T-helper 22 cell (primary cell): ENCODE measurements around the gene EPB41.
"Not testable (repeated sequence)": the region's sequence is repeated elsewhere in the genome, so short reads cannot be mapped to it uniquely, and the experiment has no call there.

Experiments
- DNase-seq: peaks from one replicate; pipeline ENCODE4 v3.0.0-alpha.2; 2020; ENCODE audit warnings: low read depth

The EPB41 gene

DNA sequence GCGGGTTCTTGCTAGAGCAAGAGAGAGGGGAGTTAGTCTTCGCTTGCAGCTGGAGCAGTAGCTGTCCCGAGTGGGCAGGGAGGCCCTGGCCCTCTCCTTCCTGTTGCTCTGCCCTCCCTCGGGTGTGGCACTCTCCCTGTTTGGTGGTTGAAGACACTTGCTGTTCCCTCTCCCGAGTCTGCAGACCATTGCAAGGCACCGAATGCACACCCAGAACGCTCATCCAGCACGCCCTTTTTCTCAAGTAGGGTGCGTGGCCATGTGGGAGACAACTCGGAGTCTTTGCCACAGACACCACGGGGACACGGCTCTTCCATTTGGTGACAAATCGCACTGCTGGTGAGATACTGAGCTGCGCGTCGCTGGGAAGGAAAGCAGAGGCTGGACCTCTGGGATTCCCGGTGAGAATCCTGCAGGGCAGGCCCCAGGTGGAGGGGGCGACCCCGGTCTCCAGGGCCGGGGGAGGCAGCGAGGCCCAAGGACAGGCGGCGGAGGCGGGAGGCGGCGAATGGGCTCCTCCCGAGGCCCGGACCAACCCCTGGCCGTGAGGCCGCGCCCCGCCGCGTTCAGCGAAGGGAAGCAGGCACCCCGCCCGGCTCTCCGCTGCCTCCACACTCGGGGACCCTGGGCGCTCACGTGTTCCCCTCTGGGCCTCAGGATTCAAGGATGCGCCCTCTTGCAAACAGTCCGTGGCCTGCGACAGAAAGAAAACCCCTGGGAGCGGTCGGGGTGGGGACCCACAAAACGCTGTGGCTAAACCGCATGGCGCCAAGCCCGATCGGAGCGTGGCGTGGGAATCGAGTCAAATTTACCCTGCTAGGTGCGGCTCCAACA is 219.7 kb downstream of the EPB41 start:
- DNase-seq = no peak

DNA sequence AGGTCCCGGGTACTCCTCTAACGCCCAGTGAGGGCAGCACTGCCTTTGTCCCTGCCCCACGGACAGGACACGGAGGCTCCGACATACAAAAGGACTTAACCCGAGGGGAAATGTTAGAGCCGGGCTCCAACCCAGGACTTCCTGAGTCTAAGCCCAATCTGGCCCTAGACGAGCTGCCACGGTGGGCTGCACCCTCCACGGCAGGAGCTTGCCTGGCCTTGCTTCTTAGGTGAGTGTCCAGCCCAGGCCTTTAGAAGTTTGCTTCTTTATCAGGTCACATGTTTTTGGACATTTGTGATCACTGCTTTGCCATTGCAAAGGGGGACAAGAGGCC is 220.3 kb downstream of the EPB41 start:
- no peak for DNase-seq

DNA sequence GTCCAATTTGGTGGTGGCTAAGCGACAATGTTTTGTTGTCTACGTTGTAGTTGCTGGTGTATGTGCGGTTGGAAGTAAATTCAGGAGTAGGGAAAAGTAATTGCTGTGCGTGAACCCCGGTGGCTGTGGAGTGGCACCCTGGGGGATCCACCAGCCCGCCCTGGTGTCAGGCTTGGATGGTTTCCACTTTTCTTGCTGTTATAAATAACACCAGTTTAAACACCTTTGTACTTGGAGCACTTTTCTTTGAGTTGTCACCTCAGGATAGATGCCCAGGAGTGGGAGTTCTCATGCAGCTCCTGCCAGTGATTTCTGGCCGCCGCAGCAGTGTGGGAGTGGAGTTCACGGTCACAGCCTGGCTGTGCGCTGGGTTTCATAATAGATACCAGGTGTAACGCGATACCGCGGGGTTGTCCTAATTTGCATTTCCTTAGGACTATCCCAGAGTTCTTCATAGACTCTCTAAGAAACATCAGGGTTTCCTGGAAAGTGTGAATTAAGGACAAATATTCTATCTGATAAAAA is 222.1 kb downstream of the EPB41 start:
- no peak for DNase-seq

- no peak for DNase-seq
Measured at GRCh38 chr1:29142714-29143113, 228.3 kb downstream of the EPB41 start.

- DNase-seq = no peak
Measured at GRCh38 chr1:29144178-29144577, 229.8 kb downstream of the EPB41 start.

DNA sequence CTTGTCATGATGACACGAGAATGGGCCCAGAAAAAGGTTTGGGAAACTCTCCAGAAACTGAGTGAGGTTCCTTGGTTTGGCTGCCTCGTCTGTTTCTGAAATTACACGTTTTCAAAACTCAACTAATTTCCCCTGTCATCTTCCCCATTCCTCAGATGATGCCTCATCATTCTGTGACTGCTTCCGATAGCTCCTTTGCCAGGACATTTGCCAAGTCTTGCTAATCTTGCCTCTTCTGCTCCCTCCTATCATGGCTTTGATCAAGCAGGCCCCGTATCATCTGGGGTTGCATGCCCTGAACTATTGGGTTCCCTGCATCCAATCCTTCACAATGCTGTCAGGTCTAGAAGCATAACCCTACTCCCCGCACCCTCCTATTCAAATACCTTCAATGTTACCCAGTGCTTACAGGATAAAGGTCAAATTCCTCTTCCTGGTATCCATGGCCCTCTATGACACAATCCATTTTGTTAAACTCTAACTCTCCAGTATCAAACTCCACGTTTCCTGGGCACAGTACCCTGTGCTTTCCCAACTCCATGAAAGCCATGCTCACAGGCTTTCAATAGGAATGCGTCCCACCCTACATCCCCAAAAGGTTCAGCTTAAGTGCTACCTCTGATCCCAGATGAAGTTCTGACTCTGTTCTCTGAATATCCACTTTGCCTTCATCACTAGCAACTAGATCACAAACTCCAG is 231.5 kb downstream of the EPB41 start:
- no peak for DNase-seq

- no peak for DNase-seq
Measured at GRCh38 chr1:29148656-29149491, 234.5 kb downstream of the EPB41 start.

GRCh38 chr1:29150346-29150745 is 236.0 kb downstream of the EPB41 start:
- not testable (repeated sequence) for DNase-seq

GRCh38 chr1:29152046-29152805 is 237.9 kb downstream of the EPB41 start:
- DNase-seq = no peak

DNA sequence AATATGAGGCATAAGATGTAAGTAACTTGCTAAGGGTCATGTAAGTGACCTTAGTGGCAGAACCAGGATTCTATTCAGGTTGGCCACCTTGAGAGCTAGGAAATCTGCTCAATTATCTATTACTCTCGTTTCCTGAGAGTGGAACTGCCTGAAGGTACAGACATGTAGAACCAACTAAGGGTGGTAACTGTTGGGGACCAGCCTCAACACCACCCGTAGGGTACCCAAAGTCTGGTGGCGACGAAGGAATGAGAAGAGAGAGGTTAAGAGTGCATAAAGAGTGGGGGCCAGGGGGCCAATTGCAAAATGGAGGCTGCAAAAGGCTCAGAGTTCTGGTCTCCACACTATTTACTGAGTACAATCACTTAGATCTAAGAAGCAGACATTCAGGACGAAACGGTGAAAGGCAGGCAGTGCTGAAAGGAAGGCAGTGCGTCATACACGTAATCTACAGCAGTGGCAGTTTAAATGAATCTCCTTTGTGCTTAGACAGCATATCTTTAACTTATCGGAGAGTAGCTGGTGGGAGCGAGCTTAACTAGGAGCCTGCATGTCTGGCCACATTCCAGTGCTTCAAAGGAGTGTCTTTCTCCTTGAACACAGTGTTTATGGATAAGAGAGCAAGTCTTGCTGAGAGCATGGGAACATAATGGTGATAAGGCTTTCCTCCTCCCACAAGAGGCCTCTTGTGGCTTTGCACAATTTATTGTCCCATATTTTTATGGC is 242.3 kb downstream of the EPB41 start:
- no peak for DNase-seq

DNA sequence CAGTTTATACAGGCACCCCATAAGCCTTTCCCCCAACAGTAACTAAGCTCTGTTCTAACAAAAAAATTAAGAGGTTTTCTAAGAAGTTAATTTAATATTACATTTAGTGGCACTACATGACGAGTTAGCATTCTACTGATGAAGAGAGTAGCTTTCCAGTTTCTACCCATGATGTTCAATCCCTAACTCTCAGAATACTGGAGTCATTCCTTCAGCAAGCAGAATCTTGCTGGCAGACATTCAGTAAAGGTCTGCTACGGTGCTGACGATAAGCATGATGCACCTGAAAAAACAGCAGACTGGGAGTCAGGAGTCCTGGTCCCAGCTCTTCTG is 242.9 kb downstream of the EPB41 start:
- no peak for DNase-seq

DNA sequence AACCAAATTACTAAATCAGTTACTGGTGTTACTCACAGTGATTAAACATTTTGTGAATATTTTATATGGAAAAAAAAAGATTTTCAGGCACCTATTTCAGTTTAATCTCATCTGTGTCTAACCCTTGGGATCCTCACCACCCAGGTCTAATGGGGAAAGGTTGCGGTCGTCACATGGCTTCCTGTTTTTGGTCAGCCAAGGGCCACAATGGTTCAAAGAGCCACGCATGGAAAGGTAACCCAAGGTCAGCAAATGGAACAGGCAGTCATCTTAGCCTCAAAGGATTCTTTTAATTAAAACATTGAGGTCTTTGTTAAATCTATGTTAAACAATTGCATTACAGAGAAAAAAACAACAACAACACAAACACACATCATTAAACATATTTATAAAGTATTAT is 245.4 kb downstream of the EPB41 start:
- no peak for DNase-seq

GRCh38 chr1:29162025-29162424 is 247.7 kb downstream of the EPB41 start:
- no peak for DNase-seq

GRCh38 chr1:29162476-29163138 is 248.2 kb downstream of the EPB41 start:
- no peak for DNase-seq

- no peak for DNase-seq
Measured at GRCh38 chr1:29164588-29164987, 250.2 kb downstream of the EPB41 start.

DNA sequence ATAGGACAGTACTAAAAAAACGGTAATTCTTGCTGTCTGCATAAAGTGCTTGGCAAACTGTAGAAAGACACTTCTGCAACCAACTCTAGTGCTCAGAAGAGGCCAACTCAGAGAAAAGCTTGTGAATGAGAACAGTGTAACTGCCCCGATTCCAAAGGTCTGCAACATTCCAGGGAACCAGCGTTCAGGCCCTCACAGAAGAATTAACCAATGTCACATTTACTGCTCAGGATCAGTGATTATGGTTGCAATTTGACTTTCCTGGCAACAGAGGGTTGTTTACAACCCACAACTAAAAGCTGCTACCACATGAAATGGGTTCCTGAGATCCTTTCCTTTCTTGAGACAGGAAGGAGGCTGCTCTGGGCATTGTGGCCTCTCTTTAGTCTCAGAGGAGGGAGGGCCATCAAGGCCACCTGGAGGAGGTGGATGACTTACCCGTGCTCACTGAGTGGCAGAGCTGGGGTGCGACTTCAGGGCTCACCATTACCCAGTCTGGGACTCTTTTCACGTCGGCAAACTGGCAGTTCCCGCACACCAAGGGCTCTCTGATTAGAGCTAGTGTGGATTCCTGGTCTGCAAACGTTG is 252.0 kb downstream of the EPB41 start:
- DNase-seq = no peak

DNA sequence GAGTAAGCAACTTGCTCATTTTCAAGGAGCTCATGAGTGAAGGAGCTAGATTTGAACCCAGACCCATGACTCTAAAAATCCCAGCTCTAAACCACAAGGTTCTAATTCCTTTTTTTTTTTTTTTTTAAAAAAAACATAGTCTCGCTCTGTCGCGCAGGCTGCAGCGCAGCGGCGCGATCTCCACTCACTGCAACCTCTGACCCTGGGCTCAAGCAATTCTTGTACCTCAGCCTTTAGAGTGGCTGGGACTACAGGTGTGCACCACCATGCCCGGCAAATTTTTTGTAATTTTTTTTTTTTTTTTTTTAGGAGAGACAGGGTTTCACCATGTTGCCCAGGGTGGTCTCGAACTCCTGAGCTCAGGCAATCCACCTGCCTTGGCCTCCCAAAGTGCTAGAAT is 253.5 kb downstream of the EPB41 start:
- DNase-seq = no peak
